ENCODE data around the gene CEP120.
"Not testable (repeated sequence)": the region's sequence is repeated elsewhere in the genome, so short reads cannot be mapped to it uniquely, and the experiment has no call there.

The CEP120 gene

GRCh38 chr5:123439709-123440108 is 16.5 kb upstream of the CEP120 start:
- DNase-seq (ENCODE audit: low read depth in 3 of 3, low spot score in 1 of 3), result no peak

GRCh38 chr5:123438902-123439301 is 15.7 kb upstream of the CEP120 start:
- no peak for DNase-seq (ENCODE audit: low read depth in 3 of 3, low spot score in 1 of 3)

GRCh38 chr5:123438244-123438643 is 15.0 kb upstream of the CEP120 start:
- DNase-seq (ENCODE audit: low read depth in 3 of 3, low spot score in 1 of 3), result no peak

- no peak for DNase-seq (ENCODE audit: low read depth in 3 of 3, low spot score in 1 of 3)
Observed at GRCh38 chr5:123436201-123436600, 13.0 kb upstream of the CEP120 start.

GRCh38 chr5:123434796-123435195 is 11.6 kb upstream of the CEP120 start:
- DNase-seq (ENCODE audit: low read depth in 3 of 3, low spot score in 1 of 3), result no peak

GRCh38 chr5:123433596-123433995 is 10.4 kb upstream of the CEP120 start:
- DNase-seq (ENCODE audit: low read depth in 3 of 3, low spot score in 1 of 3), result no peak

- DNase-seq (ENCODE audit: low read depth in 3 of 3, low spot score in 1 of 3), result not testable (repeated sequence)
Observed at GRCh38 chr5:123430441-123430840, 7.2 kb upstream of the CEP120 start.

GRCh38 chr5:123429993-123430392 is 6.8 kb upstream of the CEP120 start:
- DNase-seq (ENCODE audit: low read depth in 3 of 3, low spot score in 1 of 3), result no peak

- no peak for DNase-seq (ENCODE audit: low read depth in 3 of 3, low spot score in 1 of 3)
Observed at GRCh38 chr5:123429221-123429954, 6.2 kb upstream of the CEP120 start.

GRCh38 chr5:123428521-123429220 is 5.5 kb upstream of the CEP120 start:
- no peak for DNase-seq (ENCODE audit: low read depth in 3 of 3, low spot score in 1 of 3)

GRCh38 chr5:123427281-123427680 is 4.1 kb upstream of the CEP120 start:
- no peak for DNase-seq (ENCODE audit: low read depth in 3 of 3, low spot score in 1 of 3)

GRCh38 chr5:123425431-123425830 is 2.2 kb upstream of the CEP120 start:
- no peak for DNase-seq (ENCODE audit: low read depth in 3 of 3, low spot score in 1 of 3)

- peak in 1 of 3 donors; percentile 5 for DNase-seq (ENCODE audit: low read depth in 3 of 3, low spot score in 1 of 3)
Observed at GRCh38 chr5:123422433-123423277, 548 bp downstream of the CEP120 start.

- DNase-seq (ENCODE audit: low read depth in 3 of 3, low spot score in 1 of 3), result no peak
Observed at GRCh38 chr5:123421773-123422172, 1.4 kb downstream of the CEP120 start.

GRCh38 chr5:123414974-123415373 is 8.2 kb downstream of the CEP120 start:
- DNase-seq (ENCODE audit: low read depth in 3 of 3, low spot score in 1 of 3), result no peak

GRCh38 chr5:123412206-123412605 is 11.0 kb downstream of the CEP120 start:
- no peak for DNase-seq (ENCODE audit: low read depth in 3 of 3, low spot score in 1 of 3)

- DNase-seq (ENCODE audit: low read depth in 3 of 3, low spot score in 1 of 3), result not testable (repeated sequence)
Observed at GRCh38 chr5:123401999-123402398, 21.2 kb downstream of the CEP120 start.

GRCh38 chr5:123401320-123401719 is 21.9 kb downstream of the CEP120 start:
- DNase-seq (ENCODE audit: low read depth in 3 of 3, low spot score in 1 of 3), result no peak

- DNase-seq (ENCODE audit: low read depth in 3 of 3, low spot score in 1 of 3), result not testable (repeated sequence)
Observed at GRCh38 chr5:123400870-123401291, 22.3 kb downstream of the CEP120 start.

GRCh38 chr5:123398058-123398733 is 25.0 kb downstream of the CEP120 start:
- no peak for DNase-seq (ENCODE audit: low read depth in 3 of 3, low spot score in 1 of 3)

GRCh38 chr5:123397538-123397937 is 25.7 kb downstream of the CEP120 start:
- DNase-seq (ENCODE audit: low read depth in 3 of 3, low spot score in 1 of 3), result no peak

All from stimulated activated CD4-positive, alpha-beta T cell treated with anti-CD3 and anti-CD28 coated beads, TNF-alpha, amount 100 ng/mL, for 1 hour (primary cell).